OCI-LY1 (cell line): ENCODE results near the gene PJA2.

Experiments used
- EZH2 ChIP-seq: fragments of 200-600 bp; sonication (generic), shearing (Covaris generic); IDR thresholded peaks from 2 replicates; pipeline ENCODE4 v1.8.0; 2017; ENCODE audit warnings: borderline replicate concordance, mixed run types, mild to moderate bottlenecking, antibody characterized with exemption, low read length, moderate library complexity, mixed read lengths
- TF ChIP-seq, protein P1 (sequence below): fragments of 200-600 bp; sonication (generic), shearing (Covaris generic); IDR thresholded peaks from 2 replicates; pipeline ENCODE4 v1.5.1; 2017; ENCODE audit warnings: mild to moderate bottlenecking, antibody characterized with exemption, low read length, moderate library complexity, mixed read lengths

DNA sequence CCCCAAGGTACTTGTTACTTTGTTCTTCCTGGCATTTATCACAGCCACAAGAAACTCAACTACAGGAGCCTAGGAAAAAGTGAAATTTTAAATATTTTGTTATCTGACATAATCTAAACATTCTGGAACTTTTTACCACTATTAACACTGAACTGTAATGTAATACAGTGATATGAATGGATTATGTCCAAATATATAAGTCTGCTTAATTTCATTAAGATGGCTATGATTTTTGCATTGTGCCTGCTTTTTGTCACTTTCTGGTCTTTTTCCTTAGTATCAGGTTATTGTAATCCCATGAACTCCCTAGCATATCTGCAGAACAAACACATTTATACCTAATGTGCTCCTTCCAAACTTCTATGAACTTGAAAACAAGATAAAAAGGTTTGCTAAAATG lies 35.8 kb downstream of the PJA2 start:
- TF ChIP-seq, protein P1, sequence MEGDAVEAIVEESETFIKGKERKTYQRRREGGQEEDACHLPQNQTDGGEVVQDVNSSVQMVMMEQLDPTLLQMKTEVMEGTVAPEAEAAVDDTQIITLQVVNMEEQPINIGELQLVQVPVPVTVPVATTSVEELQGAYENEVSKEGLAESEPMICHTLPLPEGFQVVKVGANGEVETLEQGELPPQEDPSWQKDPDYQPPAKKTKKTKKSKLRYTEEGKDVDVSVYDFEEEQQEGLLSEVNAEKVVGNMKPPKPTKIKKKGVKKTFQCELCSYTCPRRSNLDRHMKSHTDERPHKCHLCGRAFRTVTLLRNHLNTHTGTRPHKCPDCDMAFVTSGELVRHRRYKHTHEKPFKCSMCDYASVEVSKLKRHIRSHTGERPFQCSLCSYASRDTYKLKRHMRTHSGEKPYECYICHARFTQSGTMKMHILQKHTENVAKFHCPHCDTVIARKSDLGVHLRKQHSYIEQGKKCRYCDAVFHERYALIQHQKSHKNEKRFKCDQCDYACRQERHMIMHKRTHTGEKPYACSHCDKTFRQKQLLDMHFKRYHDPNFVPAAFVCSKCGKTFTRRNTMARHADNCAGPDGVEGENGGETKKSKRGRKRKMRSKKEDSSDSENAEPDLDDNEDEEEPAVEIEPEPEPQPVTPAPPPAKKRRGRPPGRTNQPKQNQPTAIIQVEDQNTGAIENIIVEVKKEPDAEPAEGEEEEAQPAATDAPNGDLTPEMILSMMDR: no peak
- TF ChIP-seq EZH2: no peak
